GM12873 (cell line): Measurements from ENCODE around the gene LRP11.

ENCODE experiments used
- TF ChIP-seq, protein P1 (sequence below): IDR thresholded peaks from 2 replicates; pipeline ENCODE4 v1.5.1; 2012; ENCODE audit warnings: low read depth, mild to moderate bottlenecking, moderate library complexity, low read length, control low read depth; ENCODE audit not compliant: insufficient read depth; ENCODE audit errors: missing control alignments

Gene LRP11

GRCh38 chr6:149900620-149901443 is 36.7 kb upstream of the LRP11 start:
- TF ChIP-seq, protein P1, sequence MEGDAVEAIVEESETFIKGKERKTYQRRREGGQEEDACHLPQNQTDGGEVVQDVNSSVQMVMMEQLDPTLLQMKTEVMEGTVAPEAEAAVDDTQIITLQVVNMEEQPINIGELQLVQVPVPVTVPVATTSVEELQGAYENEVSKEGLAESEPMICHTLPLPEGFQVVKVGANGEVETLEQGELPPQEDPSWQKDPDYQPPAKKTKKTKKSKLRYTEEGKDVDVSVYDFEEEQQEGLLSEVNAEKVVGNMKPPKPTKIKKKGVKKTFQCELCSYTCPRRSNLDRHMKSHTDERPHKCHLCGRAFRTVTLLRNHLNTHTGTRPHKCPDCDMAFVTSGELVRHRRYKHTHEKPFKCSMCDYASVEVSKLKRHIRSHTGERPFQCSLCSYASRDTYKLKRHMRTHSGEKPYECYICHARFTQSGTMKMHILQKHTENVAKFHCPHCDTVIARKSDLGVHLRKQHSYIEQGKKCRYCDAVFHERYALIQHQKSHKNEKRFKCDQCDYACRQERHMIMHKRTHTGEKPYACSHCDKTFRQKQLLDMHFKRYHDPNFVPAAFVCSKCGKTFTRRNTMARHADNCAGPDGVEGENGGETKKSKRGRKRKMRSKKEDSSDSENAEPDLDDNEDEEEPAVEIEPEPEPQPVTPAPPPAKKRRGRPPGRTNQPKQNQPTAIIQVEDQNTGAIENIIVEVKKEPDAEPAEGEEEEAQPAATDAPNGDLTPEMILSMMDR = no peak

DNA sequence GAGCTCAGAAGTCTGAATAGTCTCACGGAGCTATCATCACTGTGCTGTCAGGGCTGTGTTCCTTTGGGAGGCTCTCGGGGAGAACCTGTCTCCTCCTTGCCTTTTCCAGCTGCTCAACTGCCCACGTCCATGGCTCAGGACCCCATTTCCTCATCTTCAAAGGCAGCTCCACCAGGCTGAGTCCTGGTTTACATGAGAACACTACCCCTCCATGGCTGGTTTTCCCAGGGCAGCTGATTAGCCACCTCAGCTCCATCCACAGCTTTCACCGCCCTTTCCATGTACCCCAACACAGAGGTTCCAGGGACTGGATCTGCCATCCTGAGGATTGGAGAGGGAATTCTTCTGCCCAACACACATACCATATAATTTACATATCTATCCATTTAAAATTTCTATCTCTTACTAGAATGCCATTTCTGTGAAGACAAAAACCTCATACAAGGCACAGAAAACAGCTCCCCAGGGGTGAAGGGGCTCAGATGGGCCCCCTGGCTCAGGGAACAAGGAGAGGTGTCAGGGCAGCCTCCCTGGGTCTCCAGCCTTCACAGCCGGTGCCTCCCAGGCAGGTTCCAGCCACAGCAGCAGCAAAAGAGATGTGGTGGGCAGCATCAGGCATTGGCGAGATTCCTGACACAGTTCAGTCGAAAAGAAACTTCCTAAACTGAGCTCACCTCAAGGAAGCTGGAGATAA is 35.9 kb upstream of the LRP11 start:
- TF ChIP-seq, protein P1 = no peak

DNA sequence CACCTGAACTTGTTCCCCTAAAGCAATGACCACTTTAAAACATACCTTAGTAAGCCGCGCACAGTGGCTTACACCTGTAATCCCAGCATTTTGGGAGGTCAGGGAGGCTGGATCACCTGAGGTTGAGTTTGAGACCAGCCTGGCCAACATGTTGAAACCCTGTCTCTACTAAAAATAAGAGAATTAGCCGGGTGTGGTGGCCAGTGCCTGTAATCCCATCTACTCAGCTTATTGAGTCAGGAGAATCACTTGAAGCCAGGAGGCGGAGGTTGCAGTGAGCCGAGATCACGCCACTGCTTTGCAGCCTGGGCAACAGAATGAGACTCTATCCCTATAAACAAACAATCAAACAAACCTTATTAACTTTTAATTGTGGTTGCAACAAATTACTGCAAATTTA is 35.3 kb upstream of the LRP11 start:
- TF ChIP-seq, protein P1 = no peak

DNA sequence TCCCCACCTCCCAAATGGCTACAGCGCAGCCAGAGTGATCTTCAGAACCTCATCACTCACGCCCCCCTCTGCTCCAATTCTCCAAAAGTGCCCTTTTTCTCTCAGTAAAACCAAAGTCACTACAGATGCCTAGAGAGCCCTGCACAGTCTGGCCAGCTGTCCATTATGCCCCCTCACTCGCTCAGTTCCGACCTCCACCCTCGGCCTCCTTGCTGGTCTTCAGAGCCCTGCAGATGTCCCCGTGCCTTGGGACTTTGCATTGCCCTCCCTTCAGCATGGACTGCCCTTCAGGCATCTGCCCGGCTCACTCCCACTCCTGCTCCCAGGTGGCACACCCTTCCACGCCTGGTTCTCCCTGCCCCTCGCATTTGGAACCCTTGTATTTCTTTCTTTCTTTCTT is 34.8 kb upstream of the LRP11 start:
- TF ChIP-seq, protein P1 = no peak

DNA sequence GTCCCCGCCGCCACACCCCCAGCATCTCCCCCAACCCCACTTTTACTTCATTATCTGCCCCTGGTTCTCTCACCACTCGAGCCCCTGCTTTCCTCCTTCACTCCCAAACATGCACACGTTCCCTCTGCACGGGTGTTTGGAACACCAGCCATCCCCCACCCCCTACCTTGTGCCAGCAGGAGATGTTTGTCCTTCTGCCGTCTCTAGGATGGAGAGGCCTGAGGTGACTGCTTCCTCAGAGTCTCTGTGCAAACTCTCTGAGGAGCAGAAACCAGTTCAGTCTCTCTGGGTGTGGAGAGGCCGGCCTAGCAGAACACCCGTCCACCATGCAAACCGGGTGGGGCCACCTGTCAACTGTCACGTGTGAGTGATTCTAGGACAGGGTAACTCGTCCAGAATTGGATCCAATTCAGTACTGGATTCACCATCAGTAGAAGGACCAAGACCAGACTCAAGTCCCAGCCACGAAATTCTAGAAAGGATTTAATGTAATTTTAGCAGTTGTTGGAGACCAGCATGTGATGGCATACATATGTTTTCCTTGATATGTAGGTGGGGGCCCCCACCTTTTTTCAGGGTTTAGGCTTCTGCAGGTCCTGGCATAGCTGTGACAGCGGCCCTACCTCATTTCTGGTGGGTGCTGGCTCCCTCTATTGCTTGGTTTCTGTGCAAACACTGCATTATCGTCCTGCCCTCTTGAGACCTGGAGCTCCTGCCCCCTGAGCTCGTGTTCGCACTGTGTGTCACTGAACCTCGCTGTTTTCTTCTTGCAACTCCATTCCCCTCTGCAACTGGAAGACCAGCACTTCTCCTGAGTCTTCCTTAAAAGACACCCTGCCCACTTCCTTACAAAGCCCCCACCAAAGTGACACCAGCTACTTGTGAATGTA is 33.9 kb upstream of the LRP11 start, which contains the start of gene RAET1E:
RAET1E (minus strand) TSS at position 259 of the 890 bp plus-strand sequence. CDS start 7,212 bp downstream, outside the sequence.
- TF ChIP-seq, protein P1 = peak; percentile 18

DNA sequence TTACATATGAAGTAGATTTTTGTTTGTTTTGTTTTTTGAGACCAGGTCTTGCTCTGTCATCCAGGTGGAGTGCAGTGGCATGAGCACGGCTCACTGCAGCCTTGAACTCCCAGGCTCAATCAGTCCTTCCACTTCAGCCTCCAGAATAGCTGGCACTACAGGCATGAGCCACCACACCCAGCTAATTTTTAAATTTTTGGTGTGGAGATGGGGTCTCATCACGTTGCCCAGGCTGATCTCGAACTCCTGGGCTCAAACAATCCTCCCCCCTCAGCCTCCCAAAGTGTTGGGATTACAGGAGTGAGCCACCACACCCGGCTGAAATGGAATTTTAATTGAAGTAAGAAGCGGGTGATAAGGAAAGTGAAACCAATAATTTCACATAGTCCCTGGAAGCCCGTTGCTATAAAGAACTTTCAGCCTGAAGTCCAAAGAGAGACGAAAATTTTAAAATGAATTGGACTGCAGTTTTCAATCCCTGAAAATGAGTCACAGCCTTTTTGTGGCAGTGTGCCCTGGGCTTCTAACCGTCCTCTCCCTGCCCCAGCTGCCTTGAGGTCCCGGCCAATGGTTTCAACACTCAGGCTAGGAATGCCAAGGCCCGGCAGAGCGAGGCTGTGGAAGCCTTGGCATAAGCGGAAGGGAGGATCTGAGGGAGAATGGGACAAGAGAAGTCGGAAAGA is 33.0 kb upstream of the LRP11 start:
- TF ChIP-seq, protein P1 = no peak
